GM19193 (cell line): ENCODE data around the gene UBA6.

ENCODE experiments used
- POLR2A ChIP-seq: IDR thresholded peaks from 4 replicates; pipeline ENCODE4 v1.6.1; 2011; ENCODE audit not compliant: insufficient read depth, insufficient read length; ENCODE audit errors: extremely low read depth

The UBA6 gene

DNA sequence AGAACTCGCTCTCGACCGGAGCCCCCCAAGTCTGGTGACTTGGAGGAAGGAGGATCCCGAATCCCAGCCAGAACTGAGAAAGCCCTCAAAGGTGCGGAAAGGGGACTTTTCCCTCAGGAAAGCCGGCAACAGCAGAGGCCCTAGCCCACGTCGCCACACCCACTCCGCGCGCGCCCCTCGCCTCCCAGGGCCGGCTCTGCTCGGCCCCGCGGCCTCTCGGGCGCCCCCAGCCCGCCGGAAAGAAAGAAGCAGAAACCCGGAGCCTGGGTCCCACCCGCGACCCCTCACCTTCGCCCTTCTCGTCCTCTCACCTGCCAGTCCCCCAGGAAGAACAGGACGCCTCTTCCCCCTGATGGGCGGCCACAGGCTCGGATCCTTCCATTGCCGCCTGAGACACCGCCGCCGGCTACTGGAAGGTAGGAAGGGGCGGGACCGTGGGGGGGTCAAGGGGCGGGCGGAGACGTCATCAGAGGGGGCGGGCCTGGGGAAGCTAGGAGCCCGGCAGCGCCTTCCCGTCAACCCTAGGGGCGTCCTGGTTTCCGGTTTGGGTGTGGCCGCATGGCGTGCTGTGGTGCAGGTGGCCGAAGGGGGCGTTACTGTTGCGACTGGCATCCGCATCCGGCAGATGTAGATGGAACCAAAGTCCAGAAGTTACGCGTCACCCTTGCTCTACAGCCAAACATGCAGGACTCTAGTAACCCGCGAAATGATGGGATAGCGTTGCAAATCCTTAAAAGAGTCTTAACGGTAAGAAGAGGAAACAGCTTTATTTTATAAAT lies at the start of gene UBA6:
UBA6 (minus strand) TSS at position 418 of the 779 bp plus-strand sequence; CDS start at position 382, 36 bp downstream.
- peak; percentile 85 for TF ChIP-seq POLR2A

DNA sequence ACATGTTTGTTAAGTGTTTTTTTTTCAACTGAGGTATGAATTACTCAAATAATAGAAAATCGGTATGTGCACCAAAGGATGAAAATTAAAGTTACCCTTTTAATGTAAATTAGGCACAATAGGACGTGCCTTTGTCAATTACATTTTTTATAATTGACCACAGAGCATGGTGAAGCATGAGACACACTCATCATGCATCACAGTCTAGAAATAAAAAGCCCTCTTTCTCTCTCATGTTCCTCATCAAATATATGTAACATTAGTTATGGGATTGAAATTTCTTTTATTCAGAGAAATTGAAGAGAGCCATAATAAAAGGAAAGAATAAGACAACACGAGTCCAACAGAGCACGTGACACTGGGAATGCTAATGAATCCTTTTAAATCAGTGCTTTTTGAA lies 49.7 kb upstream of the UBA6 start:
- no peak for TF ChIP-seq POLR2A

DNA sequence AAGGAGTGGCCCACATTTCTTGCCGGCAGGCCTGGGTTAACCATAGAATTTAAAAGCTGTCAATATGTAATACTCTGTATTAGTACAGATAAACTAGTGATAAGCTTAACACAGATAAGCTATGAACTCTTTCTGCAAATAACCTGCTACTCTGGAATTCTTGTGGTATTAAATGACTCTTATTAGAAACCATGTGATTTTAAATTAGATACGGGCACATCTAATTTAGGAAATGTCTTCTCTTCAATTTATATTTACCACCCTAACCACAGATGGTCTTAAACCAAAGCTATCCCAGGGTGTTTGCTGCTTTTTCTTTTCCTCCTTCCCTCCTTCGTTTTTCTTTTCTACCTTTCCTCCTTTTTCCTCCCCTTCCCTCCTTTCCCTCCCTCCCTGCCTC lies 48.3 kb upstream of the UBA6 start:
- no peak for TF ChIP-seq POLR2A

DNA sequence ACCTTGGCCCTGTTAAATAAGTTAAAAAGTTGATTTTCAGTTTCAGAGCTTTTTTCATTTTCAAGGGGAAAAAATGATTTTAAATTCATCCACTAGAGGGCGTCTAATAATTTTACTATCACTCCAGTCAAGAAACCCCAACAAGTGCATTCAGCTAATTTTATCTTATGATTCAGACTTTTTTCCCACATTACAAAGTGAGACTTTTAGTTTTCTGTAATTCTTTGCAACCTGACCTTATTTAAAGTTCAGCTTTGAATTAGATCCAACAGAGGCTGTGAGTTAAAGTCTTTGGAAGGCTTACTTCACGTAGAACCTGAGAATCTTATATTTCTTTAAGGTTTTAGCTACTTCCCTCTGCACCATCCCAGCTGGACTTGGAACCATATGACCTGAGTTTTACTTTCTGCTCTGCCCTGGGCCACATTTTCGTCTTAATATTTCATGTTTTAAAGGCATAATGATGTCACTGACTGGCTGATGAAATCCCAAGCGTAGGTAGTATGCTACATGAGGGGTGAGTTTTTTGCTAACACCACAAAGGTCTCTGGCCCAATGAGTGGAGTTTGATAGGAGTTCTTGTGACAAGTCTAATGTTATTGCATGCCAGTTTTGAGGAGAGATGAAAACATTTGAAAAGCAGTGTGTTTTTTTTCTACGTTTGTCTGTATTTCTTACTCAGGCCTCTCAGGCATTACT lies 46.0 kb upstream of the UBA6 start:
- TF ChIP-seq POLR2A: no peak

DNA sequence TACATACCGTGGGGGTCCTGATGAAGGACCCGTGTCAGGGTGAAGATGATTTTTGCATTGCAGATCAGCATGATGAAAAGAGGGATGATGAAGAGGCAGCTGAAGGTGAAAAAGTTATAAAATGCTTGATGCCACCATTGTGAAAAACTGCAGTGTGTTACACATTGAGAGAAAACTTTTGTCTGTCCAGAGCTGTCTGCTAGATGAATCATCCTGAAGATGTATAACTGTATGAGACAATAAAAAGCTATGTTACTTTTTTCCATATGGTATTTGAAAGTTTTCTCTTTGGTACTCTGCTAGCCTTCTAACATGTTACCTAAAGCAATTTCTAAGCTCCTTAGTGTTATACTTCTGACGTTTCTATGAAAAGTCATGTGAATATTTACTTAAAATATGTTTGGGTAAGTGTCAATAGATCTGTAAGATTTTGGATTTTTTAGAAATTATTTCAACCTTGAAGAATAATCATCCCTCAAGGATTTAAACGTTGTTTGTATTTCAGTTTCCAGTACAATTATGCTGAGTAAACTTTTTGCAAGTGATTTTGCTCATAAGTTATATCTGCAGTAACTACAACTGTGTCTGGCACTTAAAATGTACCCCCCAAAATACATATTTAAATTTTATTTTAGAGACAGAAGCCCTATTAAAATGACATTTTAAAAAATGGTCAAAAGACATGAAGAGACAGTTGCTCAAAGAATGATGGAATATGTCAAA lies 43.8 kb upstream of the UBA6 start:
- TF ChIP-seq POLR2A: no peak

DNA sequence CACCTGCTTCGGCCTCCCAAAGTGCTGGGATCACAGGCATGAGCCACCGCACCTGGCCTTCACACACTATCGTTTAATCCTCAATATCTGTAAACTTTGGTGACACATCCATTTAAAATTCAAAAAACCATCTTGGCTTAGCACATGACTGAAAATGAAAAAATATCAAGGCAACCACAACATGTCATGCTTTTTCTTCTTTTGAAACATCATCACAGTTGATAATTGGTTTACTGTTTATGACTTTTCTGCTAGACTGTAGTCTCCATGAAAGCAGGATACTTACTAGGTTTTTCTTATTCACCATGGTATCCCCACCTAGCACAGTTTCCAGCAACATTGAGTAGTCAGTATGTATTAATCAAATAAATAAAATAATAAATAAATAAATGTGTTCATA lies 42.2 kb upstream of the UBA6 start:
- TF ChIP-seq POLR2A: no peak

DNA sequence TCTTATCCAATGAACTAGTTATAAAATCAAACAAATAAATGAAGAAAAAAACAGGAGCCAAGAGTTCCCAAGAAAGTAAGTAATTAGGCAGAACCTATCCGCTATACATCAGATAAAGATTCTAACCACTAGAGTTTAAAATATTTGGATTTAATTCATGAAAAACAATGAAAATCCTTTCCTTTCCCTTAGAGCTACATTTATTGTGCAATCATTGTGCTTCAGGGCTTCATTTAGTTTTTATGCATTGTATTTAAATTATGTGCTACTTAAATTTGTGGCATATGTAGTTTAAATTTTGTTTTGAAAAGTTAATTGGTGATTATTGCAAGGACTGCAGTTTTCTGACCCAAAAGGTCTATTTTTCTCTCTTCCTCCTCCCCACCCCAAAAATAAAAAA lies 35.3 kb upstream of the UBA6 start:
- no peak for TF ChIP-seq POLR2A

DNA sequence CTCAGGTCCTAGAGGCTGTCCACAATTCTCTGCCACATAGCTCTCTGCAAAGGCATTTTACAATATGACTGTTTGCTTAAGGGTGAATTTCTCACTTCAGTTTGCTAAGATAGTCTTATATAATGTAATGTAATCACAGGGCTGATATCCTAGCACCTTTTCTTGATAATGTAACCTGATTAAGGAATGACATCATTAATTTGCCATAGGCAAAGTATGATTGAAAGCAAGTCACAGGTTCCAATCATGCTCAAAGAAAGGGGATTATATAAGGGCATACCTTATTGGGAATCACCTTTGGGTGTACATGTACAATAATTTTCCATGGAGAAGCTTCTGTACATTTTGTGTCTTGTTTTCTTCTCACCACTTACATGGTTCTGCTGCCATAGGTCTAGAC lies 34.4 kb upstream of the UBA6 start:
- TF ChIP-seq POLR2A: no peak

DNA sequence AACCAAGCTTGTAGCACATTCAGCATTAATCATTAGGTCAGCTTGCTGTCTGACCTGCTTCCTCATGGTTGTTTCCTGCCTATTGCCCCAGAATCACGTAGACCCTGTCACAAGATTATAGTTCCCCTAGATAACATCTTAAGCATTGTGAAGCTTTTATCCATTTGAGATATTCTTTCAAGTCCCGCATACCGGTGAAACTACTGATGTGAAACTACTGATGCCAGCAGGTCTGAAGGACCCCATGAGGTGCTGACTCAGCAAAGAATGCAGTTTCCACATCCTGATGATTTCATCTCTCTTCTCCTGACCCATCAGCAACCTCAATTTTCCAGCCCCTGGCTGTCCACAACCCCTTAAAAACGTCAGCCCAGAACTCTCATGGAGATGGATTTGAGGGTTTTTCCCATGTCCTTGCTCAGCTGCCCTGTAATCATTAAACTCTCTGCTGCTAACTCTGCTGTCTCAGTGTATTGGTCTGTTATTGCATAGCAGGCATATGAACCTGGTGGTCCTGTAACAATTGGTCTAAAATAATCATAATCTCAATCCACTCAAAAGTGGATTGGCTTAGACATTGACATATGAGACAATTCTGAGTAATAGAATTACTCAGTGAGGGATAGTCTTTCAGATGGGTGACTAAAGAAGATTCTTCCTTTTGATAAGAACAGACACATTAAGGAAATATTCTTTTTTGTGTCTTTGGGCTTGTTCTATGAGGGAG lies 26.3 kb upstream of the UBA6 start:
- TF ChIP-seq POLR2A: no peak

DNA sequence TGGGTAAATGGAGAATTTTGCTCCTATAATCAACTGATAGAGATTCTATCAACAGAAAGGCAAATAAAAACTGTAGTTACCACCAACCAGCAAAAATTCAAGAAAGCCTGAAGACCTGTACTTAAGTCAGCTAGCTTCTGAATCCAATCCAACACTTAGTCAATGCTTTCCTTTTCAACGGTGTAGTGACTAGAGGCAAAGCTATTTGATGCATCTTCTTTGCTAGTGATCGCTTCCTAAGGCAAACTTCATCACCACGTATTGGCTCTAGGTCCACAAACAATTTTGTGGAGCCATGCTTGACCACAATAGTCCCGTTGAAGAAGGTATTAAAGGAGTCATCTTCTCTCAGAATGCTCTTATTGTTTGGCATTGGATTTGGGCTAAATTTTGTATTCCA lies 25.0 kb upstream of the UBA6 start:
- no peak for TF ChIP-seq POLR2A

DNA sequence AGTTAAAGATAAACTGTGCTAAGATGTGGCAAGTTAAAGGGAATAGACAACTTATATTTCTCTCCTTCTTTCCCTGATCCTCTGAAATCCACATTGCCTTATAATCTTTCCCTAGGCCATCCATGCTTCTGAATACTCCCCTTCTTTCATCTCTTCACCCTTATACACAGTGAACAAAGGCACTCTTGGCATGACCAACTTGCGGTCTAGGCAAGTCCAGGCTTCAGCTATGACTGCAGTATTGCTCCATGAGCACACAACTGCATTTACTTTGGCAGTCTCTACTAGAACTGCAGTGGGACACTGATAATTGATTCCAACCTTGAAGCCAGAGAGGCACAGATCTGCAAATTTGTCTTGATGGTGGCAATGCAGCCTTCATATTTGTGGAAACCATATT lies 24.2 kb upstream of the UBA6 start:
- TF ChIP-seq POLR2A: no peak

DNA sequence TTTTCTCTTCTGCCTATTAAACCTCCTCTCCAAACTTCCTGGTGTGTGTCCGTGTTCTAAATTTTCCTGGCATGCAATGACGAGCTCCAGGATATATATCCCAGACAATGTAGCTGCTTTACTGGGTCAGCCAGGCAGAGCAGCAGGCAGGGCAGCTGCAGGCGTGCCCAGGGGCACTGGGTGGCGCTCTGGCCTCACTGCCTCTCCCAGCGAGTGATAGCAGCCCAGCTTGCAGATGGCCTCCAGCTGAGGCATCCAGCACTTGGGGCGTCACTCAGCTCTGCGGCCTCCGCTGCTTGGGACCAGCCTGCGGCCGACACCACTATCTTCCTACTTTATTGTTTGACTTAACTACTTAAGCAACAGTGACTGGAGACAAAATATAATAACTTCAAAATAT lies 23.0 kb upstream of the UBA6 start:
- no peak for TF ChIP-seq POLR2A

DNA sequence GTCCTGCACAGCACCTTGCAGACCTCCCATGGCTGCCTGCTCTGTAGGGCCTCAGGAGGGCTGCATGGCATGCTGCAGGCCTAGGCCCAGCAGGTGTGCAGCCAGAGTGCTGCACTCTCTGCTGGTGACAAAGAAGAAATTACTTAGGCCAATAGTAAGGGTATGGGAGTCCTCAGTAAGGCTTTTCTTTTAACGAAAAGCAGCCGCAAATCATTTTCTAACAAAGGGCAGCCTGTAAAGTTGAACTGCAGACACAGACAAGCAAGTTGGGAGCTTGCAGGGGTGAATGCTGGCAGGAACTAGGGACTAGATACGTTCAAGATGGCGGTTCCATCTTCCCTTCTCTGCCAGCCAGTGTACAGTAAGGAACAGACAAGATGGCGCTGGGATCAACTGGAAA lies 22.4 kb upstream of the UBA6 start:
- no peak for TF ChIP-seq POLR2A

DNA sequence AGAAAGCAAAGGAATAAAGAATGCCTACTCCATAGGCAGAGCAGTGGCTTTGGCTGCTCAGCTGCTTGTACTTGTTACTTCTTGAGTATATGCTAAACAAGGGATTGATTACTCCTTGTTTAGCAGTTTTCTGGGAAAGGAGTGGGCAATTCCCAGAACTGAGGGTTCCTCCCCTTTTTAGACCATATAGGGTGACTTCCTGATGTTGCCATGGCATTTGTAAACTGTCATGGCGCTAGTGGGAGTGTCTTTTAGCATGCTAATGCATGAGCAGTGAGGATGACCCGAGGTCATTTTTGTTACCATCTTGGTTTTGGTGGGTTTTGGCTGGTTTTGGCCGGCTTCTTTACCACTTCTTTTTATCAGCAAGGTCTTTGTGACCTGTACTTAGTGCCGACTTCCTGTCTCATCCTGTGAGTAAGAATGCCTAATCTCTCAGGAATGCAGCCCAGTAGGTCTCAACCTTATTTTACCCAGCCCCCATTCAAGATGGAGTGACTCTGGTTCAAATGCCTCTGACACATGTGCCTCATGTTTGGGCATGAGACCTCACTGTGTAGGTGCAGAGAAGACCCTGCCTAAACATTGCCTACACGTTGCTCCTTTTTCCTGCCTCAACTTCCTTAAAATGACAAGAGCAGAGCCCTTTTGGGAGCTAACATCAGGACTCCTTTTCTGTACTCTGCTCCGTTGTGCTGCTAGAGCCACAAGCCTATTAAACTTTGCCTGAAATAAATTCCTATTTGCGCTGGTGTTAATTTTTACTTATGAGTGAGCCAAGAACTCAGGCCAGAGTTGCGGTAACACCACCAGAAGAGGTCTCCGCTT lies 21.0 kb upstream of the UBA6 start:
- no peak for TF ChIP-seq POLR2A
